Activated CD4-positive, alpha-beta T cell treated with anti-CD3 and anti-CD28 coated beads, Interleukin-2, amount 50 U/mL, for 1 hour (primary cell): ENCODE measurements around the gene ARFGEF2.
"Not testable (repeated sequence)": the region's sequence is repeated elsewhere in the genome, so short reads cannot be mapped to it uniquely, and the experiment has no call there.

Source experiments
- DNase-seq: peaks from one replicate; pipeline ENCODE4 v3.0.0-alpha.2; 2020

Gene ARFGEF2

DNA sequence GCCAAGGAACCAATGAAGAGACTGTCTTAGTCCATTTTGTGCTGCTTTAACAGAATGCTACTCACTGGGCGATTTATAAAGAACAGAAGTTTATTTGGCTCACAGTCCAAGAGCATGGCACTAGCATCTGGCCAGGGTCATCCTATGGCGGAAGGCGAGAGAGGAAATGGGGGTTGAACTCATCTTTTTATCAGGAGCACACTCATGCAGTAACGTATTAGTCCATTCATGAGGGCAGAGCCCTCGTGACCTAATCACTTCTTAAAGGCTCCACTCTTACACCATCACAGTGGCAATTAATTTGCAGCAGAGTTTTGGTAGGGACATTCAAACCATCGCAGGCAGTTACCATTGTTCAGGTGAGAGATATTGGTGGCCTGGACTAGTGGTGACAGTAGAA is 8.5 kb downstream of the ARFGEF2 start:
- DNase-seq: no peak

DNA sequence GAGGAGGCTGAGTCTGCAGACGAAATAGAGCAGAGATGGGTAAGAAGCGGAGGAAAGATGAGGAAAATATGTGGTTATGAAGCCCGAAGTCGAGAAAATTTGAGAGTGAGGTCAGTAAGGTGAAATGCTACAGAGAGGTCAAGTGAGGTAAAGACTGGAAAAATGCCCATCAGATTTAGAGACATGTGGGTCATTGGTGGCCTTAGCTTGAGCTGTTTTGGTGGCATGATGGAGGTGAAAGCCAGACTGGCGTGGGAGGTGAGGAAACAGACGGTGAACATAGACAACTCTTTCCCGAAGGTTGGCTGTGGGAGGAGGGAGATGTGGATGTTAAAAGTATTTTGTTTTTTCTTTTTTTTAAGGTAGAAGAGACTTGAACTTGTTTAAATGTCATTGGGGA is 9.4 kb downstream of the ARFGEF2 start:
- DNase-seq: no peak

DNA sequence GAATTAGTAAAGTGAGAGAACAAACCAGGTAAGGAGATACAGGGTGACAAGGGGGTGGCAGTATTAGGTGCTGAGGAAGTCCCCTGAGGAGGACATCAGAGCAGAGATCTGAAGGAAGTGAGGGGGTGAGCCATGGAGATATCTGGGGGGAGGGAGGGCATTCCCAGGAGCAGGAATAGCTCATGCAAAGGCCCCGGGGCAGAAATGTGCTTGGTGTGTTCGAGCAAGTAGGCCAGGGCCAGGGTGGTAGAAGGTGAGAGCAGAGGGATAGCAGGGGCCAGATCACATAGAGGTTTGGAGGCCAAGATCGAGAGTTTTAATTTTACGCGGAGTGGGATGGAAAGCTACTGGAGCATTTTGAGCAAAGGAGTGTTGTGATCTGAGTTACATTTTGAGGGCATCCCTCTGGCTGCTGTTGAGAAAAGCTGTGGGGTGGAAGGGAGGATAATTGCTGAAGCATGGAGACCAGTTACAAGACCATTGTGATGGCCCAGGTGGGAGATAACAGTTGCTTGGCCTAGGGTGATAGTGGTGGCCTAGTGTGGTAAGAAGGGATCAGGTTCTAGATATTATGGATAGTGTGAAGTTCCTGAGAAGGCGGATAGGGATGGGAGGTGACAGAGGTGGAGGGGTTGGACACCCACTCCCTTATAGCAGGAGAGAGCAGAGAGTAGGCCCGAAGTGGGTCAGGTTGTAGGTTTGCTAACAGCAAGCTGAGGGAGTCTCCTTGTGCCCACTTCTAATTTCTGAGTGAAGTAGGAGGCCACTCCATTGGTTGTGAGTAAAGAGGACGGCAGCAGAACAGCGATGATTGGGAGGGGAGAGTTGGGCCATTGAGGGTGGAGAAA is 10.2 kb downstream of the ARFGEF2 start:
- DNase-seq: no peak

DNA sequence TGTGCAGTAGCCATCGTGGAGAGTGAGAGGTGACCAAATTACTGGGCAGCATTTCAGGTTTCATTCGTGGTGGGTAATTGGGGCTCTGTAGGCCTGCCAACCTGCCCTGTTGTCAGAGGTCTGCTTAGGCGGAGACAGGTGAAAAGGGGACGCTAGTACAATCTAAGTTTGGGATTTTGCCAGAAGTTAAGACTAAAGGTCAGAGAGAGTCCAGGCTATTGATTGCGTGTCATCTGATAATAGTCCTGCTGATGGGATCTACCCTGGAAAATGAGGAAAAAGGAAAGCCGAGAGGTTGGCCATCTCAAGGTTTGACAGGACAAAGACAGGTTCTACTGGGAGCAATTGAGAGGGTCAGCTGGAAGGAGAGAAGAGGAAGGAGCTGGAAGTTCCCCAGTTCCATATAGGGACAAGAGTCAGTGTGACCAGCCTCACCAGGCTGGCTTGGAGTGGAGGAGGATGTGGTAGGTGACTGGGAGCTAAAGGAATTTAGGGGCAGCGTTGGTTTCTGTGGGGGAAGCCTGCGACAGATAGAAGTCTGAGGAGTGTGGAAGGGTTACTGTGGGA is 10.9 kb downstream of the ARFGEF2 start:
- DNase-seq: no peak

DNA sequence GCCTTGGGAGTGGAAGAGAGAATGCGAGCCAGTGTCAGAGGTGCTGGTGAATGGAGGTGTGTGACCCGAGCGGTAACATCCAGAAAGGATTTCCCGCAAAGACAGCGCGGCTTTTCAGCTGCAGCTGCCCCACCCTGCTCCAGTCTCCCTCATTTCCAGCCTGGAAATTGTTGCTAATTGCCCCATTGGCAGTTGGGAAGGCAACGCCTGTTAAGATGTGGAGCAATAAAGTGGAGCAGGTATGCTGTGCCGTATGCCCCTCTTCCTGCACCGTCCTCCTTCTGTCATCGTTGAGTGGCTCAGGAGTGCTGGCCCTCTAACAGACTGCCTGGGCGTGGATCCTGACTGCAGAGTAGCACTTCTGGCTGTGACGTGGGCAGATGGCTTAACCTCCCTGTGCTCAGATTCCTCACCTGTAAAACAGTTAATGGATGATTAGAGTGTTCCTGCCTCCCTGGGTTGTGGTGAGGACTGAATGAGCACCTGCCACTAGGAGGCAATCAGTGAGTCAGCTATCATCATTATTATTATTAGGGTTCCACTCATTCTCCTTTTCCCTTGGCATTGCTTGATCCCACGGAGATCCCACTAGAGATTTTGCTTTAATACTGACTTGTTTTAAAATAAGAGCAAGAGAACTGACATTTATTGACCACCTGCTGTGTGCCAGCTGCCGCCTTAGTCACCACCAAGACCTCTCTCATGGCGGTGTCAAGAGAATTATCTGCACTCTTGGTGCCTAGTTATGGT is 11.7 kb downstream of the ARFGEF2 start:
- DNase-seq: no peak

DNA sequence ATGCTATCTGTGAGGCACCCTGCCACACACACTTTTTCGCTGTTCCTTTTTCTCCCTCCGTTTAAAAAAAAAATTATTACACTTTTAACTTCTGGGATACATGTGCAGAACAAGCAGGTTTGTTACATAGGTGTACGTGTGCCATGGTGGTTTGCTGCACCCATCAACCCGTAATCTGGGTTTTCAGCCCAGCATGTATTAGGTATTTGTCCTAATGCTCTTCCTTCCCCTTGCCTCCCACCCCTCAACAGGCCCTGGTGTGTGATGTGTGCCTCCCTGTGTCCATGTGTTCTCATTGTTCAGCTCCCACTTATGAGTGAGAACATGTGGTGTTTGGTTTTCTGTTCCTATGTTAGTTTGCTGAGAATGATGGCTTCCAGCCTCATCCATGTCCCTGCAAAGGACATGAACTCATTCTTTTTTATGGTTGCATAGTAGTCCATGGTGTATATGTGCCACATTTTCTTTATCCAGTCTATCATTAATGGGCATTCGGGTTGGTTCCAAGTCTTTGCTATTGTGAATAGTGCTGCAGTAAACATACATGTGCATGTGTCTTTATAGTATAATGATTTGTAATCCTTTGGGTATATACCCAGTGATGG is 12.9 kb downstream of the ARFGEF2 start:
- DNase-seq: not testable (repeated sequence)

DNA sequence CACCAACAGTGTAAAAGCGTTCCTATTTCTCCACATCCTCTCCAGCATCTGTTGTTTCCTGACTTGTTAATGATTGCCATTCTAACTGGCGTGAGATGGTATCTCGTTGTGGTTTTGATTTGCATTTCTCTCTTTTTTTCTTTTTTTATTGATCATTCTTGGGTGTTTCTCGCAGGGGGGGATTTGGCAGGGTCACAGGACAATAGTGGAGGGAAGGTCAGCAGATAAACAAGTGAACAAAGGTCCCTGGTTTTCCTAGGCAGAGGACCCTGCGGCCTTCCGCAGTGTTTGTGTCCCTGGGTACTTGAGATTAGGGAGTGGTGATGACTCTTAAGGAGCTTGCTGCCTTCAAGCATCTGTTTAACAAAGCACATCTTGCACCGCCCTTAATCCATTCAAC is 13.5 kb downstream of the ARFGEF2 start:
- DNase-seq: not testable (repeated sequence)

DNA sequence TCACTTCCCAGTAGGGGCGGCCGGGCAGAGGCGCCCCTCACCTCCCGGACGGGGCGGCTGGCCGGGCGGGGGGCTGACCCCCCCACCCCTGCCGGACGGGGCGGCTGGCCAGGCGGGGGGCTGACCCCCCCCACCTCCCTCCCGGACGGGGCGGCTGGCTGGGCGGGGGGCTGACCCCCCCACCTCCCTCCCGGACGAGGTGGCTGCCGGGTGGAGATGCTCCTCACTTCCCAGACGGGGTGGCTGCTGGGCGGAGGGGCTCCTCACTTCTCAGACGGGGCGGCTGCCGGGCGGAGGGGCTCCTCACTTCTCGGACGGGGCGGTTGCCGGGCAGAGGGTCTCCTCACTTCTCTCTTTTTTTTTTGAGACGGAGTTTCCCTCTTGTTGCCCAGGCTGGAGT is 14.7 kb downstream of the ARFGEF2 start:
- DNase-seq: not testable (repeated sequence)

DNA sequence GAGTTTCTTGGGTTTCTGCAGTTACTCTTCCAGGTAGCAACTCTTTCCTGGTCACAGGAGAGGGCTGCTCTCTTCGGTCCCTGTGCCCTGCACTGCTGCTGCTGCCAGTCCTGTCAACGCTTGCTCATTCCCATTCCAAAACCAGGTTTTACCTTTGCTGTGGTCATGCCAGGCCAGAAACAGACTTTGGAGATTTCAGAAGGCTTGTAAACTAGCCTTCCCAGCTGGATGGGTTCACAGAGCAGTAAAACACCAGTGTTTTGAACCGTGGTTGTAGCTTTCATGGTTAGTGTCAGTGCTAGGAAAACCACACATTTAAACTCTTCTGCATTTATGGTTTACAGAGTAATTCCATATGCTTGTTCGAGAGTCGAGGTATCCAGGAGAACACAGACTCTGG is 16.2 kb downstream of the ARFGEF2 start:
- no peak for DNase-seq

DNA sequence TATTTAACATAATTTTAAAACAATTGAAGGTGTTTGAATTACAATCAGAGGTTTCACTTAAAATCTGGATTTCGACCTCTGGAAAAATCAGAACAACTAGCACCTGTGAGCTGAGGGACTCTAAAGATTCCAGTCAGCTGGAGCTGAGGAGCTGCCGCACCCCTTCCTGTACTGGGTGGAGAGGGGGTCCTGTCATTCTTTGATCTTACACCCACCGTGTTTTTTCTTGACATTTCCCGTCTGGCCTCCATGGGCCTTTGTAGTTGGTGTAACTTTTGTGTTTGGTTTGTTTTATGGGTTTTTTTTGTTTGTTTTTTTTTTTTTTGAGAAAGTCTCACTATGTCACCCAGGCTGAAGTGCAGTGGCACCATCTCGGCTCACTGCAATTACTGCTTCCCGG is 17.2 kb downstream of the ARFGEF2 start:
- no peak for DNase-seq

DNA sequence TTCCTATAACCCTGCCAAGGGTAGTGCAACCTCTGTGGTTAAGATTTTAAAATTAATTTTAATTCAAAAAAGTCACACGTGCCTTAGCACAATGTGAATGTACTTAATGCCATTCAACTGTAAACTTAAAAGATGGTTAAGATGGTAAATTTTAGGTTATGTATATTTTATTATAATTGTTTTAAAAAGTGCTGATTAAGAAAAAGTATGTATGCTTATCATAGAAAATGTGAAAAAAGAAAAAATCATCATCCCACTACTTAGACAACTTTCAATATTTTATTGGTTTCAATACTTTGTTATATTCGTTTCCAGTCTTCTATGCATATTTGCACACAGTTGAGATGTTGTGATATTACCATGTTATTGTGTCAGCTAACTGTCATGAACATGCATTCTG is 18.7 kb downstream of the ARFGEF2 start:
- DNase-seq: no peak

DNA sequence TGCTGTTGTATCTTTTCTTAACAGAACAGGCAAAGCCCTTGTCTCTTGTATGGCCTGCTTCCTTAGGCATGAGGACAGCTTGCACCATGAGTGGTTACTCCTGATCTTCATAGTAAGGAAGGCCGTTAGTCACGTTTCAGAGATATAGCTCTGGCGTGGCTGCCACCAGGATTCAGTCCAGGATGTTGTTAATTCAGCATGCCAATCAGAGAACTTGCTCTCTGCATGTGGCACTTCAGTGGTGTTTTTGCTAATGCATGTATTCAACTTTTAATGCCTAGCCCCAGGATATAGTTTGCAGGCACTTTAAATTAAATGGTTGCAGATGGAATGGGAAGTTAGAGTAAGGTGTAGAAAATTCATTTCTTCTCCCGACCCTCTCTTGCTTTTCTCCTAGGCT is 20.0 kb downstream of the ARFGEF2 start:
- no peak for DNase-seq

DNA sequence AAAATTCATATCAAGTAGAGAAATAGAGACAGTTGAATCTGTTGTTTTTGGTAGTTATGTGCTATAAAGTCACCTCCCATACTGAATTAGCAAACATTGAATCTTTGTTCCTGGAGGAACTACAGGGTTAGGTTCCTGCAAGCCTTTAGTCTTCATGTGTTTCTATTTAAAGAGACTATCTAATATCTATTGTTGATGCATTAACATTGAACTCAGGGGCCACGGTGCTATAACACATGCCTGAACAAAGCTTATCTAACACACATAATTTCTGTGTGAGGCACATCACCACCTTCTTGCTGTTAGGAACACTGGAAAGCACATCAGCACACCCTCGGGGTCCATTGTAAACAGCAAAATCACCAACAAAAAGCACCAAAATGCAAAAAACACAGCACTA is 21.2 kb downstream of the ARFGEF2 start:
- no peak for DNase-seq

DNA sequence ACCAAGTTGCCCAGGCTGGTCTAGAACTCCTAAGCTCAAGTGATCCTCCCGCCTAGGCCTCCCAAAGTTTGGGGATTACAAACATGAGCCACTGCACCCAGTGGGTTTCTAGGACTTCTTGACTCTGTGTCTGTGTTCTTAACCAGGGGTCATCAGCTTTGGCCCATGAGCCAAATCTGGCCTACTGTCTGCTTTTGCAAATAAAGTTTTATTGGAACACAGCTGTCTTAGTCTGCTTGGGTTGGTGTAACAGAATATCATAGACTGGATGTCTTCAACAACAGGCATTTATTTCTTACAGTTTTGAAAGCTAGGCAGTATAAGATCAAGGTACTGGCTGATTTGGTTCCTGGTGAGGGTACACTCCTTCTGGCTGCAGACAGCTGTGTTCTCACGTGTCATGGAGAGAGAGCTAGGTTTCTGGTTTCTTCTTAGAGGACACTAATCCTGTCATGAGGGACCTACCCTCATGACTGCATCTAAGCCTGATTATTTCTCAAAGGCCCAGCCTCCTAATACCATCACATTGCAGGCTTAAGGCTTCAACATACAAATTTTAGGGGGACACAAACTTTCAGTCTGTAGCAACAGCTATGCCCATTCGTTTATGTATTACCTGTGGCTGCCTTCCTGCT is 23.3 kb downstream of the ARFGEF2 start:
- no peak for DNase-seq

DNA sequence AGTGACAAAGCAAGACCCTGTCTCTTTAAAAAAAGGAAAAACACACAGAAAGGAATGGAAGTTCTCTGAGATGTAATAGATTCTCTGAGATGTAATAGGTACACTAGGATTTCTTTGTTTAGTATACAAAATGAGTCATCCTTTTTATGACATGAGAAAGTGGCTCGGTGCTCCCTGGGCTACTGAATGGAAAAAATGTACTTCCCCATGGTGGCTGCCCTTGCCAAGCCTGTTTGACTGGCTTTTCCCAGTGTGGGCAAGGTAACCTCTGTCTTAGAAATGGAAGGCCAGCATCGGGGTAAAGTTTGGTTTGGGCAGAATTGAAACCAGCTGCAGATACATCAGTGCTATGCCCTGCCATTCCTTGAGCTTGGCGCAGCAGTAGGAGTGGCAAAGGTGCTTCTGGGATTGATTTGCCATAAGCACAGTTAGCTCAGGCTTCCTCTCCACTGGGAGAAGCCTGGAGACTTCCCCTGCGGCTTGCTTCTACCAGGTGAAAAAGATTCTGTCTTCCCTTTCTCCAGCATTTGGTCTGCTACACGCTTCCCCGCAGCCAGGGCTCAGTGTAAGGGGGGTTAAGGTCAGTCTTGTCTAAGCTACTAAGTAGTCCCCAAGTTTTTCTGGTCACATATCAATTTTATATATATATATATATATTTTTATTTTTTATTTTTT is 24.5 kb downstream of the ARFGEF2 start:
- no peak for DNase-seq

DNA sequence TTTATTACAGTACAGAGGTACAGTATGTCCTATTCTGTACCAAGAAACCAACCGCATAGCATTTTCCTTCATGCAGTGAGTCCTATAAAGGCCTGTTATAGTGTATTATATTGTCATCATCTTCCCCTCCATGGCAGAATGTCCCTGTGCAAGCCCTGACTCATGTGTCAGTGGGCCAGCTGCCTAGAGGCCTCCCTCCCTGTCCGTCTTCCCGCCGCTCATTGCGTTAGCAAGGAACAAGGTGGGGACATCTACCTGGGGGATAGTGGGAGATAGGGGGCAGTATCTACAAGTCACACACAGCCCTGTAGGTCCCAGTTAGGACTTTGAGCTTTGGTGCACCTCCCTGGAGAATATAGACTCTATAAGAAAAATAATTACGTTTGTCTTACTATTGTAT is 27.1 kb downstream of the ARFGEF2 start:
- no peak for DNase-seq

DNA sequence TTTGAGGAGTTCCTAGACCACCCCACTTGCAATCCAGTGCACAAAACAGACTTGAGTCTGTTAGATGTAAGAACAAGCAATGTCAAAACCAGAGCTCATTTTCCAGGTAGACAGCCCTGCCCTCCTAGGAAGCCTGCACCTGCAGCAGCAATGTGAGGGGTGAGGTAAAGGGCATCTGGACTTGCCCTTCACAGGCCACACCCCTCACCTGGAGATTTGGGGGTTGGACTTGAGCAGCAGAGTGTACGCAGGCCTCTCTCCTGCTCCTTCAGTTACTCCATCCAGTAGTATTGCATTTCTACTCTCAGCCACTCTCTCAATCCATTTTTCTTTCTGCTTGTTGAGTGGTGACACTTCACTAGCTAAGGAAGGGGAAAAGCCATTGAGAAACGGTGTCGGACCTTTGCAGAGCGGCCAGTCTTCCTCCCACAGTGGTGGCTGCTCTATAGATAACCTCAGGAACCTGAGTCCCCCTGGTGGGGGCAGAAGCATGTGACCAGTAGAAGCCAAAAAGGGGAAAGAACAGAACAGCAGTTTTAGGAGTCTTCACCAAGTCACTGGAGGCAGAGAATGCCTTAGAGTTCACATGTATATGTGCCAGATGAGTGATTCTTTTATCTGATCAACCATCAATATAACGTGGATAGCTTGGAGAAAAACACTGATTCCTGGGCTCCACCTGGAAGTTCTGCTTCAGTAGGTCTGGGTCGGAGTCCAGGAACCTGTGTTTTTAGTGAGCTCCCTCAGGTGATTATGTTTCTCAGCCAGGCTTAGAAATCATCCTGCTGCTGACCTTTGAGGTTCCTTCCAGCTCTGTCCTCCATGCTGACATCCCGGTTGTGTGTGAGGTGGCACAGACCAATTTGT is 28.0 kb downstream of the ARFGEF2 start:
- DNase-seq: no peak

DNA sequence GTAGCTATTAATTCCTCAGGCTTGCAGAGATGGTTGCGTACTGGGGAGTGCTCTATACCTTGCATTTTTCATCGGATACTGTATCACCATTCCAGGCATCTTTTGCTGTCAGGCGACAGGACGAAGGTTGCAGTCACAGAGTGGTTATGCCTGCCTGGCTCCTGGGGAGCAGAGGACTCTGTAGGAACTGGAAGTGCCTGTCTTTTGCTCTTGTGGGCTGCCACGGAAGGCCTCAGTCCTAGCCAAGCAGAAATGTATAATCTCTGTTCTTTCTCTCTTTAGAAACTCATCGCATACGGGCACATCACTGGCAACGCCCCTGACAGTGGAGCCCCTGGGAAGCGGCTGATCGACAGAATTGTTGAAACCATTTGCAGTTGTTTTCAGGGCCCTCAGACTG is 29.5 kb downstream of the ARFGEF2 start:
- no peak for DNase-seq

DNA sequence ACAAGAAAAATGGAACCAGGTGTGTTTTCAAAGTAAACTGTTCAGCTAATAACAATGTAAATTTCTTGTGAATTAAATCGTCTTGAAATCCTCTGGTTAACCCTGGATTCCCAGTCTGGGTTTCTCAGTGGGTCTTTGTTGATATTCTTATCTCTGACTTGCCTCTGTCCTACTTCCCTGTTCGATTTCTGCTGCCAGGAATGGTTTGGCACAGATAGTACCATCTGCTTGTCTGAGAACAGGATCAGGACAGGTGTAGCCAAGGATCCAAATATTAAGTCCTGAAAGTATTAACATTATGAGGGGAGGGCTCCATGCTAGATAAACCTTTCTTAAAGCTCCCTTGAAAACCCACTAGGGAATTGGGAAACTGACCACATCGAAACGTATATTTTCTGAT is 30.1 kb downstream of the ARFGEF2 start:
- DNase-seq: no peak

DNA sequence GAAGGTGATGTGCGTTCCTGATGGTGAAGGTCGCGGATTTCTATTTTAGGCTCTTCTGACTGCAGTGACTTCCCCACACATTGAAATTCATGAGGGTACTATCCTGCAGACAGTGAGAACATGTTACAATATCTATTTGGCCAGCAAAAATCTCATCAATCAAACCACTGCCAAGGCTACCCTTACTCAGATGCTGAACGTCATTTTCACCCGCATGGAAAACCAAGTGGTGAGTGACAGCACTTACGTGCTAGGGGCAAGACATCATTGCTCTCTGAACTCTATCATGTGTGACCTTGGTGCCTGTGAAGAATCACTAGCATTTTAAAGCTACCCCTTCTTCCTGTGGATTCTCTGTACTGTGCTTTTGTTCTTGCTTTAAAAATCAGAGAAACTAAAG is 31.1 kb downstream of the ARFGEF2 start:
- no peak for DNase-seq

DNA sequence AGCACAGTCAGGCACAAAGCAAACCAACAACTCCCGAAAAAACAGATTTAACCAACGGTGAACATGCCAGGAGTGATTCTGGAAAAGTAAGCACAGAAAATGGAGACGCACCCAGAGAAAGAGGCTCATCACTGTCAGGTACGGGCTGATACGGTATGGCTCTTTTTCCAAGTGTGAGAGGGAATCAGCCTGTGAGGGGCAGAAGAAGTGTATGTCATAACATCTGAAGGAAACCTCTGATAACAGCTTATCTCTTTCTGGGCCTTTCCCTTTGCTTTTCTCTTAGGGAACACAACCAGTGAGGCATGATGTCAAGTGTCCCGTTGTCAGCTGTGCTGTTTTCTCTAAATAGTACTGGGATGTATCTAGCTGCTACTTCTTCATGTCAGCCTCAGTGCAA is 32.1 kb downstream of the ARFGEF2 start:
- no peak for DNase-seq

DNA sequence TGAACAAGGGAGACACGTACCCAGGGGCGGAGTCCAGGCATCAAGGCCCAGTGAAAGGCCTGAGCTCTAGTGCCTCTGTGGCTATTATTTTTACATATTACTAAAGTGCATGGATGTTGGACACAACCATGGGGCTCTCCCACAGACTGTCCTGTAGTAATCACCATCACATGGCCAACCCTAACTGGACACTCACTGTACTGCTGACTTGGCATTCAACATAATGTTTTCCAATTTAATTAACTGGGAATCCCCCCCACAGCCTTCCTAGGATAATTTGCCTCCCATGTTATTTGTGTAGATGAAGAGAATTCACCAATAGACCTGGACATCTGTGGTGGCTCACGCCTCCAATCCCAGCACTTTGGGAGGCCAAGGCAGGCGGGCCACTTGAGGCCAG is 34.5 kb downstream of the ARFGEF2 start:
- DNase-seq: no peak
